HG02798 (cell line): Measurements from ENCODE around the gene NXPH3.
"Not testable (repeated sequence)": the region's sequence is repeated elsewhere in the genome, so short reads cannot be mapped to it uniquely, and the experiment has no call there.

Experiments
- ATAC-seq: cut with Tn5 transposase; IDR thresholded peaks from one replicate; pipeline ENCODE4 v1.9.1; 2021; ENCODE audit warnings: mild to moderate bottlenecking; ENCODE audit not compliant: unreplicated experiment, poor library complexity

The NXPH3 gene

GRCh38 chr17:49575679-49576087, at the start of gene NXPH3:
Gene NXPH3 (plus strand): TSS chr17:49575871. CDS start chr17:49576220, 349 bp downstream.
- peak; percentile 35 for ATAC-seq

- ATAC-seq = no peak
Observed at GRCh38 chr17:49527927-49528651, 47.6 kb upstream of the NXPH3 start.

GRCh38 chr17:49528966-49529365, 46.7 kb upstream of the NXPH3 start:
- ATAC-seq = no peak

- no peak for ATAC-seq
Observed at GRCh38 chr17:49530118-49530517, 45.6 kb upstream of the NXPH3 start.

- no peak for ATAC-seq
Observed at GRCh38 chr17:49543860-49544259, 31.8 kb upstream of the NXPH3 start.

- no peak for ATAC-seq
Observed at GRCh38 chr17:49545007-49545660, 30.5 kb upstream of the NXPH3 start.

- no peak for ATAC-seq
Observed at GRCh38 chr17:49545806-49546545, 29.7 kb upstream of the NXPH3 start.

- no peak for ATAC-seq
Observed at GRCh38 chr17:49546546-49547535, 28.8 kb upstream of the NXPH3 start.

GRCh38 chr17:49547566-49547965, 28.1 kb upstream of the NXPH3 start:
- ATAC-seq = no peak

GRCh38 chr17:49548051-49548505, 27.6 kb upstream of the NXPH3 start:
- no peak for ATAC-seq

GRCh38 chr17:49548506-49549310, 27.0 kb upstream of the NXPH3 start:
- no peak for ATAC-seq

GRCh38 chr17:49549311-49549605, 26.4 kb upstream of the NXPH3 start:
- no peak for ATAC-seq

GRCh38 chr17:49549691-49550678, 25.7 kb upstream of the NXPH3 start:
- no peak for ATAC-seq

- ATAC-seq = not testable (repeated sequence)
Observed at GRCh38 chr17:49550764-49551163, 24.9 kb upstream of the NXPH3 start.

- ATAC-seq = no peak
Observed at GRCh38 chr17:49551221-49552069, 24.2 kb upstream of the NXPH3 start.

GRCh38 chr17:49552070-49552751, 23.5 kb upstream of the NXPH3 start:
- no peak for ATAC-seq
